ENCODE measurements around the gene INVS.

- TF ChIP-seq POLR2A (IDR thresholded peaks at IDR 0.05) (no peak), CTCF (IDR thresholded peaks at IDR 0.05) (no peak)
These were observed 129.4 kb downstream of the INVS start for GRCh38 chr9:100228352-100228869.
